ENCODE results near the gene MYO1B.

Gene MYO1B

GRCh38 chr2:191262436-191262835 is 17.2 kb downstream of the MYO1B start:
- DNase-seq = no peak

DNA sequence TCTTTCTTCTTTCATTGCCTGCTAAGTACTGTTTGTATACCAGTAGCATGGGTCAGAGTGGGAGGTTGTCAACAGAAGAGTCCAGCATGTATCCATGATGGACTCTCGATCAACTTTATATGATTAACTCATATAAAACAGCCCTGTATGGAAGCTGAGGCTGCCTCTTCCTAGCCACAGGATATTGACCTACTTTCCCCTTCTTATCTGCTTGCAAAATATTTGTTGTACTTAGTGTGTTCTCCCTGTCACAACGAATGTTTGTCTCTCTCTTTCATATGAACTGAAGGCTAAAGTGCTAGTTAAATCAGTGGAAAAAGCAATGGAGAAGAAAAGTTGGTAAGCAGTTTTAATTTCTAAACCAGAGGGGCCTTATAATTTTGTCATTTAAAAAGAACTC is 17.8 kb downstream of the MYO1B start:
- no peak for DNase-seq

GRCh38 chr2:191264647-191265081 is 19.5 kb downstream of the MYO1B start:
- no peak for DNase-seq

- no peak for DNase-seq
Observed at GRCh38 chr2:191265311-191266170, 20.3 kb downstream of the MYO1B start.

GRCh38 chr2:191266201-191266600 is 21.0 kb downstream of the MYO1B start:
- no peak for DNase-seq

DNA sequence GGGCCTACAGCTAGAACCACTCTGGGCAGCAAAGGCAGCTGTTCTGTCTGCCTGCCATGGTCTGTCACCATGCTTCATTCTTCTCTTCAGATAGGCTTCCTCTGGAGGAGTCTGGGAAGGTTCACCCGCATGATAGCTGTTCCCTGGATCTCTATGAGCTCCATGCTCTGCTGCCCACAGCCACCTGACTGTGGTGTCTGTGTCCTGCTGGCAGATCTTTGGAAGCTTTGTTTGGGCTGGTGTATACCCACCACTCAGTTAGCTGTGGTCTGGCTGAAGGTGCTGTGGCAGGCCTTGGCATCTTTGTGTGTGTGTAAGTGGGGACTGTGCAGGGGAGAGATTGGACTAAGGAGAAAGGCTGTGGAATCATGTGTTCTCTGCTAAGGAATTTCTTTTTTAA is 23.4 kb downstream of the MYO1B start:
- no peak for DNase-seq

GRCh38 chr2:191270306-191271161 is 25.3 kb downstream of the MYO1B start:
- no peak for DNase-seq

DNA sequence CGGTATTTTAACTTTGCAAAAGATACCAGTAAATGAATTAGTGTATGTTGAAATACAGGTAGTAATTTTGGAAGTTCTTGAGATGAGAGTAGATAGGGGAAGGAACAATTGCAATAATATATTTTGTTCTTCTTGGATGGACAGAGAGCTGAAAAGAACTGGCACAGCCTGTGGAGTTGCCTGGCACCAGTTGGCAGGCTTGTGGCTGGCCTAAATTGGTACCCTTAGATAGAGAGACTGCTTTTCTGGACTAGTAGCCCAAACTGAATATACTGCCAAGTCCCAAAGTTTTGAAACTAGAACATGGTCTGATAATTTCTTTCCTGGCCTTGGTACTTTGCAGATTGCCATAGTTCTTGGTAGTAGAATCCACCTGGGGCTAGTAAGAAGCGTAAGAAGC is 26.9 kb downstream of the MYO1B start:
- no peak for DNase-seq

GRCh38 chr2:191274413-191274815 is 29.2 kb downstream of the MYO1B start:
- no peak for DNase-seq

- DNase-seq = no peak
Observed at GRCh38 chr2:191276792-191277465, 31.7 kb downstream of the MYO1B start.

GRCh38 chr2:191280290-191280689 is 35.1 kb downstream of the MYO1B start:
- no peak for DNase-seq

- DNase-seq = no peak
Observed at GRCh38 chr2:191280834-191281756, 35.9 kb downstream of the MYO1B start.

GRCh38 chr2:191285252-191285651 is 40.0 kb downstream of the MYO1B start:
- no peak for DNase-seq

DNA sequence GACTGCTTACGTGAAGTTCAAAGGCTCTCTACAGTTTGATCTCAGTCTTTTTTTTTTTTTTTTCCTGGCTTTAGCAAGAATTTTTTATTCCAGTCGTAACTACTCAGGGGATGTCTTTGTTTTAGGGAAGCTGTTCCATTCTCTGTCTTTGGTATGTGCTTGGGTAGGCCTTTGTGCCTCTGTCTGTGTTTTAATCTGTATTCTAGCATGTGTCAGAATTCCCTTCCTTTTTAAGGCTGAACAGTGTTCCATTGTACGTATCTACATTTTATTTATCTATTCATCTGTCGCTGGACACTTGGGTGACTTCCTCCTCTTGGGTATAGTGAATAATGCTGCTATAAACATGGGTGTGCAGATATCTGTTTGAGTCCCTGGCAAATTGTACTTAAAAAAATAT is 42.6 kb downstream of the MYO1B start:
- DNase-seq = no peak

DNA sequence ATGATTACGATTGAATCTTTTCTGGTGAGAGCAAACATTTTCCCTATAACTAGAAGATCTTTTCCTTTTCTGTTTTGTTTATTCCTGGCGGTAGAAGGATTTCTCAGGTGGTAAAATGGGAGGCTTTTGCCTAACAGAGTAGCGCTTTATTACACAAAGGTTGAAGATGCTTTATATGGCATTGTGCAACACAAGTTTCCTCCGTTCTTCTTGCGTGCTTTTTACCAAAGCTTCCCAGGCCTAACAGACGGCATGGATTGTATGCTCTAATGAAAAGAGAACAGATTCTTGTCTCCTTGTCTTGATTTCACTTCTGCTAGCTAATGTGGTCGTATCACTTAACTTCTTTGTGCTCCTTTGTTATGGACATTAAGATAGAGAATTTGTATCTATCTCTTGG is 43.8 kb downstream of the MYO1B start:
- DNase-seq = no peak

- no peak for DNase-seq
Observed at GRCh38 chr2:191291471-191291870, 46.3 kb downstream of the MYO1B start.

GRCh38 chr2:191292869-191293268 is 47.7 kb downstream of the MYO1B start:
- no peak for DNase-seq

GRCh38 chr2:191295088-191295487 is 49.9 kb downstream of the MYO1B start:
- DNase-seq = no peak

DNA sequence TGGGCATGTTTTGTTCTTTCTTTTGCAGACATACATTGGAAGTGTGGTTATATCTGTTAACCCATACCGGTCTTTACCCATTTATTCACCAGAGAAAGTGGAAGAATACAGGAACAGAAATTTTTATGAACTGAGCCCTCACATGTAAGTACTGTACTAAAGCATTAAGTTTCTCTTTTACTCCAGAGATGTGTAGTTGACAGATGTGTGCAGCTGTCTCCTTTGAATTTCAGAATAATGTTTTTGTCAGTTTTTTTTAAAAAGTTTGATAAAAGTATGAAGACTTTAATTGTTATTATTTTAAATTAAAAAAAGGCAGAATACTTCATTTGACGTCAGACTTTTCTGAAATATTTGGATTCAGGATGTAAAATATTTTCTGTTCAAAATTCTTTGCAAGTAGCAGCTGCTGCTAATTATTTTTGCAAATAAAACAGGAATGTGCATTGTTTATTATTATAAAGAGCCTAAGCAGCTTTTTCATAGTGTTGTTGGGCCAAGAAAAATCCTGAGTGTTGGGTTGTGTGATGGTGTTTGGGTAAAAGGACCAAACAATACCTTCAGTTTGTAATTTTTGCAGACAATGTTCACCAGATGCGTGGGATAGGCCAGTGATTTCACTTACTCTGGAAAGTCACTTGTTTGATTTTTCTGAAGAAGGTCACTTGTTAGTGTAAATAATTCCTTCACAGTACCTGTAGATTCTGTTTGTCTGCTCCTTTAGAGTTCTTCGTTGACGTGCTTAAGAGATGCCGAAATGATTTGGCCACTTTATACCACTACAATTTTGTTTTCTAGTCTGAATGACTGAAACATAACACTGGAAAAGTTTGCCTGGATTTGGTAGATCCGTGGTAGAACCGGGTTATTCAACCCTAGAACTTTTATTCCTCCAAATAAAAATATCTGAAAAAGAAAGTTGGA is 51.1 kb downstream of the MYO1B start:
- no peak for DNase-seq

GRCh38 chr2:191297033-191297432 is 51.8 kb downstream of the MYO1B start:
- DNase-seq = no peak

GRCh38 chr2:191298306-191298705 is 53.1 kb downstream of the MYO1B start:
- DNase-seq = no peak

Data from suppressor macrophage treated with lipopolysaccharide for 1 hour (primary cell).